ENCODE results near the gene ENGASE. TPM values are rescaled to one million over a fixed set of nuclear protein-coding genes. Genes with fewer than 3 reads are reported as not detected.

The ENGASE gene
- total and polyA plus RNA-seq, 2 of the 4 experiments (the other 2 are of a cell fraction): 3.9 to 12.1 TPM

DNA sequence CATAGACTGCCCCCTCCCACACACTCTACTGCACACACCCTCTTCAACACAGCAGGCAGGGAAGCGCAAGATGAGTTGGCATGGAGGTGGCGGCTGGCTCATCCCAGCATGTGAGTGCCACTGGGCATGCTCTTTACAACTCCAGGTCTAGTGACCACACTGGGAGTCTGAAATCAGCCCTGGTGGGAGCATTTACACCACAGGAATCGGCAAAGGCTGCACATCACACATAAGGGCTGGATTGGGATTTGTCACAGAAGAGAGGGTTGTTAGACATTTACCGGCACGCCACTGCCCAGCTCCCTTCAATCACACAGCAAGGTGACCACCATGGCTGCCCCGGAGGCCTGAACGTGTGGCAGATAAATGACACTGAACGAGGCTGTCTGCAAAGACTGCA is 49.4 kb downstream of the ENGASE start:
- intact Hi-C loops (cut with micrococcal nuclease) (no loop called here), dilution Hi-C loops (cut with HindIII; ENCODE audit: low sequenced_read_pairs, unreplicated experiment) (no loop called here), in situ Hi-C loops (cut with MboI; ENCODE audit: low sequenced_read_pairs) (no loop called here)
- no peak for TF ChIP-seq NFE2L2 (IDR thresholded peaks at IDR 0.05; ENCODE audit: low read depth, low read length)
- no peak for TF ChIP-seq RCOR1 (IDR thresholded peaks at IDR 0.05; ENCODE audit: insufficient replicate concordance, low read length)
- TF ChIP-seq ELK1 (IDR thresholded peaks at IDR 0.05; ENCODE audit: borderline replicate concordance, low read depth, low read length): no peak
- TF ChIP-seq FOS (IDR thresholded peaks at IDR 0.05; ENCODE audit: low read depth, low read length): no peak
- TF ChIP-seq MAFK (IDR thresholded peaks at IDR 0.05; ENCODE audit: low read depth, low read length): no peak
- TF ChIP-seq CTCF (conservative IDR thresholded peaks at IDR 0.05; ENCODE audit: low read depth, low read length): no peak
- no peak for TF ChIP-seq BHLHE40 (IDR thresholded peaks at IDR 0.05; ENCODE audit: low read depth, low read length)
- no peak for TF ChIP-seq RFX5 (IDR thresholded peaks at IDR 0.05; ENCODE audit: low read depth, low read length)
- TF ChIP-seq MXI1 (IDR thresholded peaks at IDR 0.05; ENCODE audit: borderline replicate concordance, low read depth, low read length): no peak
- no peak for TF ChIP-seq MAZ (IDR thresholded peaks at IDR 0.05; ENCODE audit: borderline replicate concordance, low read depth, low read length)
- TF ChIP-seq RAD21 (IDR thresholded peaks at IDR 0.05; ENCODE audit: low read length): no peak
- no peak for TF ChIP-seq SMC3 (IDR thresholded peaks at IDR 0.05; ENCODE audit: low read depth, low read length)
- no peak for TF ChIP-seq CEBPB (IDR thresholded peaks at IDR 0.05; ENCODE audit: low read depth, low read length)
- H3K79me1 ChIP-seq (ENCODE audit: low read depth in 1 of 2, low read length in 2 of 2): no peaks in the 10 kb centered on the region
- H3K9me1 ChIP-seq (ENCODE audit: insufficient read depth, low read length): 0 out of 2 replicates have a peak, but pooled peaks cover 2% of the 10 kb centered on the region
- no peak overlapping the region for H2BK120ac ChIP-seq (ENCODE audit: low read depth, low read length)
- H3K4me3 ChIP-seq (ENCODE audit: insufficient read depth, low read depth, low read length): no peak overlapping the region
- H3K36me3 ChIP-seq (ENCODE audit: control insufficient read depth, insufficient read depth, low read length): no peaks in the 10 kb centered on the region
- ChIA-PET CTCF (no interaction called here), POLR2A (ENCODE audit: unreplicated experiment) (no interaction called here)
- no peak overlapping the region for H3K4me2 ChIP-seq (ENCODE audit: low read depth, low read length)
- H3K56ac ChIP-seq (ENCODE audit: extremely low read depth, insufficient read depth, low read length): no peak overlapping the region
- peaks cover 35% of the 10 kb centered on the region for H3K27me3 ChIP-seq (ENCODE audit: control insufficient read depth, insufficient read depth, low read length)
- no peak overlapping the region for H3K23ac ChIP-seq (ENCODE audit: low read depth, low read length)
- BruUV-seq (replicated peaks): no TSS peak
- no peak overlapping the region for H4K8ac ChIP-seq (ENCODE audit: low read depth in 2 of 2, low read length in 2 of 2)
- no peak overlapping the region for H2BK20ac ChIP-seq (ENCODE audit: low read depth, low read length)
- no peak overlapping the region for H3K4ac ChIP-seq (ENCODE audit: low read depth, low read length)
- no peak overlapping the region for H3K18ac ChIP-seq (ENCODE audit: low read depth, low read length)
- ATAC-seq (ENCODE audit: low read depth): no peak
- H2AK5ac ChIP-seq (ENCODE audit: low read depth, low read length): no peak overlapping the region
- no peak overlapping the region for H3K14ac ChIP-seq (replicated peaks; ENCODE audit: low read depth, low read length)
- no peak overlapping the region for H2BK5ac ChIP-seq (ENCODE audit: low read depth, low read length, poor library complexity, severe bottlenecking)
- no CpG with 5 or more reads among the region's 8 CpGs for WGBS, 2 experiments (ENCODE audit: extremely low coverage in 2 of 2, insufficient read length in 1 of 2)
- no peak overlapping the region for H3K9ac ChIP-seq (ENCODE audit: low read depth, low read length)
- H3K9me3 ChIP-seq (ENCODE audit: control insufficient read depth, insufficient read depth, low read length): no peaks in the 10 kb centered on the region
- H3K27ac ChIP-seq (ENCODE audit: insufficient read depth, low read length): no peak overlapping the region
- H4K5ac ChIP-seq (ENCODE audit: low read depth, low read length): no peak overlapping the region
- H3K4me1 ChIP-seq (ENCODE audit: control insufficient read depth, insufficient read depth, low read length): no peaks in the 10 kb centered on the region
- no peak overlapping the region for H4K91ac ChIP-seq (ENCODE audit: insufficient read depth, low read depth, low read length)
- H4K20me1 ChIP-seq (ENCODE audit: insufficient read depth, low read length): no peaks in the 10 kb centered on the region
- H2AFZ ChIP-seq (replicated peaks; ENCODE audit: low read length, poor library complexity): peak overlapping the region; percentile 21
- no peak for DNase-seq
- no peak overlapping the region for H2AK9ac ChIP-seq (replicated peaks; ENCODE audit: low read depth, low read length, poor library complexity)
- H2BK15ac ChIP-seq (ENCODE audit: low read depth, low read length): no peak overlapping the region
